Omental fat pad (tissue), 4 donors: ENCODE measurements around the gene CCL3. TPM values are rescaled to one million over a fixed set of nuclear protein-coding genes. Genes with fewer than 3 reads are reported as not detected.
"Not testable (repeated sequence)": the region's sequence is repeated elsewhere in the genome, so short reads cannot be mapped to it uniquely, and the experiment has no call there.

Source experiments
- ATAC-seq: fragments of 150-250 bp; one replicate; pipeline ENCODE4 v1.9.1; 2016; ENCODE audit warnings: mild to moderate bottlenecking, moderate library complexity; ENCODE audit not compliant: low FRiP score
- DNase-seq: peaks from one replicate; pipeline ENCODE4 v3.0.0-alpha.2; 2019; ENCODE audit warnings: low spot score
- total RNA-seq, 4 donors: library from RNA; depleted of rRNA; stranded (reverse); fragments of >200 nt; gene quantifications; one replicate each; pipeline ENCODE4 v1.1.0, GENCODE V29; 2016
- TF ChIP-seq, protein P1 (sequence below), 3 donors: fragments of 450-650 bp; IDR thresholded peaks; one replicate each; pipeline ENCODE4 v1.5.1; 2016 to 2017; ENCODE audit warnings: antibody characterized with exemption in 3 of 3, mild to moderate bottlenecking in 3 of 3, moderate library complexity in 2 of 3

CCL3 gene
- total RNA-seq, 4 donors from 2014 or later, result 4.1 to 12.1 (median 8.0) TPM

DNA sequence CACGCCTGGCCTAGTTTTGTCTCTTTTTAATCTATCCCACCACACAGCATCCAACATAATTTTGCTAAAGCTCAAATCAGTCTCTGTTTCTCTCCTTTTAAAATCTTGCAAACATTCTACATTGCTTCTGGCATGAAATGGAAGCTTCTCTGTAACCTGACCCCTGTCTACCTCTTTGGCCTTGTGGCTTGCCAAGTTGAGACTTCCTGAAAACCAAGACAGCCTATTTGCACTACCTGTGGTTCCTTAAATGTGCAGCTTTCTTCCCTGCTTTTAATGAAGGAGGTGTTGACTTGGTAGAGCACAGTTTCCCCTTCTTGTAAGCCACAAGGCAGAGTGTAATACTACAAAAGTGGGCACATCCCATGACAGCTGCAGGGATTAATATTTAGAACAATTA lies 6.0 kb upstream of the CCL3 start:
- TF ChIP-seq, protein P1, sequence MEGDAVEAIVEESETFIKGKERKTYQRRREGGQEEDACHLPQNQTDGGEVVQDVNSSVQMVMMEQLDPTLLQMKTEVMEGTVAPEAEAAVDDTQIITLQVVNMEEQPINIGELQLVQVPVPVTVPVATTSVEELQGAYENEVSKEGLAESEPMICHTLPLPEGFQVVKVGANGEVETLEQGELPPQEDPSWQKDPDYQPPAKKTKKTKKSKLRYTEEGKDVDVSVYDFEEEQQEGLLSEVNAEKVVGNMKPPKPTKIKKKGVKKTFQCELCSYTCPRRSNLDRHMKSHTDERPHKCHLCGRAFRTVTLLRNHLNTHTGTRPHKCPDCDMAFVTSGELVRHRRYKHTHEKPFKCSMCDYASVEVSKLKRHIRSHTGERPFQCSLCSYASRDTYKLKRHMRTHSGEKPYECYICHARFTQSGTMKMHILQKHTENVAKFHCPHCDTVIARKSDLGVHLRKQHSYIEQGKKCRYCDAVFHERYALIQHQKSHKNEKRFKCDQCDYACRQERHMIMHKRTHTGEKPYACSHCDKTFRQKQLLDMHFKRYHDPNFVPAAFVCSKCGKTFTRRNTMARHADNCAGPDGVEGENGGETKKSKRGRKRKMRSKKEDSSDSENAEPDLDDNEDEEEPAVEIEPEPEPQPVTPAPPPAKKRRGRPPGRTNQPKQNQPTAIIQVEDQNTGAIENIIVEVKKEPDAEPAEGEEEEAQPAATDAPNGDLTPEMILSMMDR (IDR thresholded peaks at IDR 0.05), result no peak
- ATAC-seq, result no peak
- DNase-seq, result no peak

DNA sequence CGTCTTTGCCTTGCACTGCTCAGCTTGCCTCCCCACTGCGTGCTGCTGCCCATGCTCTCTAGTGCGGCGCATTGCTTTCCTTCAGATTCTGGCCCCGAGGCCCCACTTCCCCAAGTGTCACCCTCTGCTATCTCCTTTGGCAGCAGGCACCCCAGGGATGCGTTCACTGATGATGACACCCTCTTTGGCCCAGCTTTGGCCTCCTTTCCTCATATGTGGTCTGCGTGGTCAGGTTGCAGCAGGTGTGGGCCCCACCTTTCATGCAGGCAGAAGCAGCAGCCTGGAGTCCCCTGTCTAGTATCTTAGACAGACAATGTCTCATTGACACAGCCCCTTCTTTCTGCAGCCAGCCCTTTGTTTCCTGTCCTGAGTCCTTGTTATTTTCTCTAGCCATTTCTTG lies 4.8 kb upstream of the CCL3 start:
- no peak for ATAC-seq
- TF ChIP-seq, protein P1 (IDR thresholded peaks at IDR 0.05), result no peak
- DNase-seq, result no peak

DNA sequence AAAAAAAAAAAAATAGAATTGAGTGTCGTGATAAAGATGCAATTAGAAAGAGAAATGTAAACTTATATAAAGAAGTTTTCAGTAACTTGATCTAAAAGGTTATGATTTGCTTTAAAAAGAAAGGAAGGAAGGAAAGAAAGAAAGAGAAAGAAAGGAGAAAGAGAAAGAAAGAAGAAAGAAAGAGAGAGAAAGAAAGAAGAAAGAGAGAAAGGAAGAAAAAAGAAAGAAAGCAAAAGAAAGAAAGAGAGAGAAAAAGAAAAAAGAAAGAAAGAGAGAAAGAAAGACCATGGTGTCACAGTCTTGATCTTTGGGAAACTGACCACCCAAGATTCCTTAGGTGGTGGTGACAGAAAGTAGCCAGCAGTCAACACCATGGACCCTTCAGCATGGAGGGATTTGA lies 4.3 kb upstream of the CCL3 start:
- DNase-seq (no peak), ATAC-seq (no peak)
- TF ChIP-seq, protein P1 (IDR thresholded peaks at IDR 0.05), result no peak

DNA sequence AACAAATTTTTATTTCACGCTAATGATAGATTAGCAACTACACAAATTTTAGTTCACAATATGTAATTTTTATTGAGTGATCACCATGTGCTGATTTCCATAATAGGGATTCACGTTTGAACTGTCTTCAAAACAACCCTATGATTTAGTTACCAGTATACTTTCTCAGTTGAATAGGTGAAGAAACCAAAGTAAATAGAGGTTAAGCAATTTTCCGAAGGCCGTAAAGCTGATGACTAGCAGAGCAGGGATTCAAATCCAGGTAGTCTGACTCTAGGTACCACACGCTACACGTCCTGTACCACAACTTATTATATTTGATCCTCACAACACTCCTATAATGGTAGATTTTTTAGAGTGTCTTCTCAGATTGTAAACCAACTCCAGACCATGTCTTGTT lies 2.8 kb upstream of the CCL3 start:
- not testable (repeated sequence) for ATAC-seq, DNase-seq

DNA sequence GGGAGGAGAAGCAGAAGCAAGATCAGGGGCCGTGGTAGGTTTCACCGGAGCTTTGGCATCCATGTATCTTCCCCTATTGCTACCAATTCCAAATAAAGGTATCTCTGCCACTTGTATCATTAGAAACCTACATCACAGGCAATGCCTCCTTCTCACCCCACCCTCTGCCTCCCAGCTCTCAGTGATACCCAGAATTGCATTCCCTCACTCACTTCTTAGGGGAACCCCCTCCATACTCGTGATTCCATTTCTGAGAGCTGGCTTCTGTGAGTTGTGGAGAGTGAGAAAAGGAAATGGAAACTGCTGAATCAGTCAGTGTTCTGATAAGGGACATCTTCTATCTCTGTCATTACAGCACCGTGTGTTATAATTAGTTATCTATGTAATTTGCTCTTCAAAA lies 2.3 kb upstream of the CCL3 start:
- TF ChIP-seq, protein P1 (IDR thresholded peaks at IDR 0.05), result no peak
- DNase-seq (no peak), ATAC-seq (no peak)

DNA sequence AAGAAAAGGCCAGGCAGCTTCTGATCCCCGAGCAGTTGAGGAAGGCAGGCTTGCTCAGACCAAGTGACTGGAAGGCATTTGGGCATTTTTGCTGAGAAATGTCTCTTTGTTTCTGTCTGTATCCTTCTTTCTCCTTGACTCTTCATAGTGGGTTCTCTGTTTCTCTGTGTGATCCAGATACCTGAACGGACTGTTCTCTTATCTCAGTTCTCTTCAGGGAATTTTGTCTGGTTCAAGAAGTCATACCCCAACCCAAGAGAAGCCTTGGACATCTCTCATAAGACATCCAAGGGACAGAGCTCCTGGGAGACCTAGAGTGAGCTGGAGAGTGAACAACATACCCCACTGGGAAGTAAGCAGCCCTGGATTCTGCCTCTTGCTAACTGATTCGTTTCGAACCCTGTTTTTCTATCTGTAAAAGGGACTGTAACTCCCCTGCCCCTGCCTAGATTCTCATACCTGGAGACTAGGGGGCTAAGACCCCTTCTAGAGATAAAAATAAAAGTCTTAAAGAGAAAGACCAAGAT lies 541 bp downstream of the CCL3 start:
- DNase-seq, result no peak
- TF ChIP-seq, protein P1 (IDR thresholded peaks at IDR 0.05), result no peak
- no peak for ATAC-seq

DNA sequence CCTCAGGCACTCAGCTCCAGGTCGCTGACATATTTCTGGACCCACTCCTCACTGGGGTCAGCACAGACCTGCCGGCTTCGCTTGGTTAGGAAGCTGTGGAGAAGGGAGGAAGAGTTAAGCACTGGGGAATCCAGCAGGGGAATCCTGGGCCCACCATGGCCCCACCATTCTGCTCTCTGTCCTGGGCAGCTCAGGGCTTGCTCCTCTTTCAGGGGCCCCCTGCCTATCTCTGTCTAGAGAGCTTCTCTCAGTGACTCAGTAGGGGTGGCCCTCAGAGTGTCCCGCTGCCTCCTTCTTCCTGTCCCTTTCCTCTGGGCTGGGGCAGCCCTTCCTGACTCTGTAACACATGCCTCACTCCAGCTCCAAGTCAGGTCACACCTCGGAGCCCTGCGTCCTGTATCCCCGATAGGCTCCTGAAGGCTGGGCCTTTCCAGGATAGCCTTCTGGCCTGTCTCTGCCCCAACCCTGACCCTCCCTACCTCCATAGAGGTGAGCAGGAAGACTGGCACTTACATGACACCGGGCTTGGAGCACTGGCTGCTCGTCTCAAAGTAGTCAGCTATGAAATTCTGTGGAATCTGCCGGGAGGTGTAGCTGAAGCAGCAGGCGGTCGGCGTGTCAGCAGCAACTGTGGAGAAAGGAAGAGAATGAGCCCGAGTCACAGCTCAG lies 1.1 kb downstream of the CCL3 start:
- no peak for DNase-seq

DNA sequence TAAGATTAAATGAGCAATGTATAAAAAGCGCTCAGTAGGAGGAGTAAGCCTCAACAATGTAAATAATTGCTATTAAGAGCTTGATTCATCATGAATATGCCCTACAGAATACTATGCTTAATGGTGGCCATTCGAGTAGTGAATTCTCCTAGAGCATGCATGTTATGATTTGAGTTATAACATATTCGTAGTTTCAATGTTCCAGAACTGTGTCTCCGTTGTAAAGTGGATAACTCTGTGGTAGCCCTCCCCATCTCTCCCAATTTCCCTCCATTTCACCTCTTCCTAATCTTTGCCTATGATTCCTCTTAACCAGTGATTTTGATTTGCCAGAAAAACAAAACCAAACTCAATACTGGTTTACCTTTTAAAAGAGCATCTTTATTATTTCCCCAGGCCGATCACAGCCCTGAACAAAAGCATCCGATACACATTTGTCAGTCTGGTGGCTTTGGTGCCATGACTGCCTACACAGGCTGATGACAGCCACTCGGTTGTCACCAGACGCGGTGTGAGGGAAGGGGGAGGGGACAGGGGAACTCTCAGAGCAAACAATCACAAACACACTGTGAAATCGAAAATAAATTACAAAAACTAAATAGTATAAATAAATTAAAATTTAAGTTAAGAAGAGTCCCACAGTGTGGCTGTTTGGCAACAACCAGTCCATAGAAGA lies 1.9 kb downstream of the CCL3 start:
- not testable (repeated sequence) for DNase-seq, ATAC-seq

More for the DNA sequence above, 1.1 kb downstream of the CCL3 start:
- TF ChIP-seq, protein P1 (IDR thresholded peaks at IDR 0.05), result no peak
- peak; percentile 36 for ATAC-seq

DNA sequence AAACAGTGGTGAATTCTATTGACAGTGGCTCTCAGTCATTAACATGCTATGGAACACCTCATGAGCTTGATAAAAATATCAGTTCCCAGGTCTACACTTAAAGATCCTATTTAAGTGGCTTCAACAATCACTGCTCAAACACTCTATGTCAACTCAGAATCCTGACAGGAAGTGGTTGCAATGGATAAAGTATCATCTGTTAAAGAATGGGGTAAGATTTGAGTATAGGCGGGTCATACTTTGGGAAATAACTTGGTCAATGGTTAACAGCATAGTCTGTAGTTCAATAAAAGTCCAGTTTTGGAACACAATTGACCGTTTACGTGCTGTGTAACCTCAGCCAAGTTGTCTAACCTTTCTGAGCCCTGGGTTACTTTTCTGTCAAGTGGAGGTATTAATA lies 2.5 kb downstream of the CCL3 start:
- ATAC-seq, DNase-seq: not testable (repeated sequence)
